ENCODE data around the gene TSC22D3.
"Not testable (repeated sequence)": the region's sequence is repeated elsewhere in the genome, so short reads cannot be mapped to it uniquely, and the experiment has no call there.

Gene TSC22D3

GRCh38 chrX:107775734-107776511 lies at the start of gene TSC22D3:
Gene TSC22D3, minus strand, starts transcription at chrX:107775787. Its CDS starts 368 bp downstream, at chrX:107775419.
- peak; percentile 83 for DNase-seq

GRCh38 chrX:107823456-107823855 lies 47.9 kb upstream of the TSC22D3 start:
- DNase-seq, result no peak

DNA sequence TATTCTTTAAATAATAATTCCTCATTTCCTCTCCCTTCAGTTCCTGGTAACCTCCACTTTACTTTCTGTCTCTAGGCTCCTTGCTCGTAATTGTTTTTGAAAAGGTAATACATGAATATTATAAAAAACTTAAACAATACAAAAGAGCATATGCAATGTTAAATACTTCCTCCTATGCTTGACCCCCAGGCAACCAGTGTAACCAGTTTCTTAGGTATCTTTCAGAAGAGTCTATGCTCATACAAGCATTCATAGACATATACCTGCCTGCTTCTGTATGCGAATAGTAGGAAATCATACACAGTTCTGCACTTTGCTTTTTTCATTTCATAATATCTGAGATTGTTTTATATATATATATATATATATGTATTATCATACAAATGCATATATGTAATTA lies 47.5 kb upstream of the TSC22D3 start:
- no peak for DNase-seq

- no peak for DNase-seq
Observed at GRCh38 chrX:107818900-107819521, 43.4 kb upstream of the TSC22D3 start.

DNA sequence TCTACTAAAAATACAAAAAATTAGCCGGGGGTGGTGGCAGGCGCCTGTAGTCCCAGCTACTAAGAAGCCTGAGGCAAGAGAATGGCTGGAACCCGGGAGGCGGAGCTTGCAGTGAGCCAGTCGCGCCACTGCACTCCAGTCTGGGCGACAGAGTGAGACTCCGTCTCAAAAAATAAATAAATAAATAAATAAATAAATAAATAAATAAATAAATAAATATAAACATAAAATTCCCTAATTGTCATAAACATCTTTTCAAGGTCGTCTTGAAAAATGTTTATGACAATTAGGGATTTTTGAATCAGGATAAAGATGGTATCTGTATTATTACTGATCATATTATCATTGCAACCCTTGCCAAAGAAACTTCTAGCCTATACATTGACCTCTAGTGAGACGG lies 34.5 kb upstream of the TSC22D3 start:
- DNase-seq, result not testable (repeated sequence)

GRCh38 chrX:107805179-107805578 lies 29.6 kb upstream of the TSC22D3 start:
- no peak for DNase-seq

DNA sequence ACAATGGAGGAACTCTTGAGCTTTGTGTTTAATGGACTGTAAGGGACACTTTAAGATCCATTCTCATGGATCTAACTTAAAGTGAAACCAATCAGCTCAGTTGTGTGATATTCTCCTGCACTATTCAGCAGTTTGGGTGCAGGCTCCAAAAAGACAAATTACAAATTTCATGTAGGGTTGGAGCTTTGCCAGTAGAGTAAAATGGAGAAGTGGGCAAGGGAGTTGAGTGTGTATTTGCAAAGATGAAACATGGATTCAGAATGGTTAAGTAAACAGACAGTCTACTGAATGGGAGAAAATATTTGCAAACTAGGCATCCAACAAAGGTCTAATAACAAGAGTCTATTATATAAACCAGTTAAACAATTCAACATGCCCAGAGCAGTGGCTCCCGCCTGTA lies 28.8 kb upstream of the TSC22D3 start:
- DNase-seq, result peak; percentile 36

- DNase-seq, result no peak
Observed at GRCh38 chrX:107787827-107788226, 12.2 kb upstream of the TSC22D3 start.

DNA sequence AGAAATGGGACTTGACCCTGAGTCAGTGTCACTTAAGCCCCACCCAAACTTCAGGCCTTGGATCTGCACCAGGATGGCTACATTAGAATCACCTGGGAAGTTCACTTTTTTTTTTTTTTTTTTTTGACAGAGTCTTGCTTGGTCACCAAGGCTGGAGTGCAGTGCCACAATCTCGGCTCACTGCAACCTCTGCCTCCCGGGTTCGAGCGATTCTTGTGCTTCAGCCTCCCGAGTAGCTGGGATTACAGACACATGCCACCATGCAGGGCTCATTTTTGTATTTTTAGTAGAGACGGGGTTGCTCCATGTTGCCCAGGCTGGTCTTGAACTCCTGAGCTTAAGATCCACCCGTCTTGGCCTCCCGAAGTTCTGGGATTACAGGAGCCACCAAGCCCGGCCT lies 4.9 kb upstream of the TSC22D3 start:
- no peak for DNase-seq

- DNase-seq, result no peak
Observed at GRCh38 chrX:107777536-107777832, 1.9 kb upstream of the TSC22D3 start, which contains the start of gene NCBP2L. Gene NCBP2L, plus strand, starts transcription at chrX:107777733. Its CDS starts 16,488 bp downstream, at chrX:107794221.

DNA sequence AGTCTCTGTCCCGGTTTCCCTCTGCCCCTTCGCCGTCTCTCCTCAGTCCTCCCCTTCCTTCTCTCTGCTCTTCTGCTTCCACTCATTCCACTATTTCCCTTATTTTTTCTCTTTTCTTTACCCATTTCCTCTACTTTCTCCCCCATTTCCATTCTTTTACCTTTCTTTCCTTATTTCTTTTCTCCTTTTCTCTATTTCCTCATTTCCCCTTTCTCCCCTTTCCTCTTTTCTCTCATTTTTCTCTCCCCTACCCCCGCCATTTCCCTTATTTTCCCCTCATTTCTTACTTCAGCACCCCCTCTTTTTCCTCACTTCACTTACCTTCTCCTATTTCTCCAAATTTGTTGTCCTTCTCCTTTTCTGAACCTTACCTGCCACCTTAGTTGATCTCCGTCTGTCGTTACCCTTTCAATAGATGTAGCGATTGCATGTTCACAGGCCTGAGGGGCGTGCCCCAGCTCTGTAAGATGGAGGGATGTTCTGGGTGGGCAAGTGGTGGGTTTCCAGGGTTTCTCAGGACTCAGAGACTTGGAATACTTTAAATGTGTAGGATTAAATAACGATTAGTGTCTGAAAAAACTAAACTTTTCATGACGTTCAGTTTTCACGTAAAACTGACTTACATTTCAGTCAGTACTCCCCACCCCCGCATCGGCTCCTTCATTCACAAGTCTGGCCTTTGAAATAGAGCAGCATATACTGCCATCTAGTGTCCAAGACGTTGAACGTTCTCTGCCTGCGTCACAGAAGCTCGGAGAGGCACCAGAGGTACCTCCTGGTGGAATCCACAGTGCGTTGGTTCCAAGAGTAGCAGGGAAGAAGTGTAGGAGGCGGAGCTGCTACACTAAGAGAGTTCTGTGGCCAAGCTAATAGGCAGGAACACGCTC lies 1.3 kb upstream of the TSC22D3 start:
- peak; percentile 83 for DNase-seq

GRCh38 chrX:107775000-107775733 lies 420 bp downstream of the TSC22D3 start:
- DNase-seq, result no peak

- DNase-seq, result no peak
Observed at GRCh38 chrX:107773906-107774435, 1.6 kb downstream of the TSC22D3 start.

DNA sequence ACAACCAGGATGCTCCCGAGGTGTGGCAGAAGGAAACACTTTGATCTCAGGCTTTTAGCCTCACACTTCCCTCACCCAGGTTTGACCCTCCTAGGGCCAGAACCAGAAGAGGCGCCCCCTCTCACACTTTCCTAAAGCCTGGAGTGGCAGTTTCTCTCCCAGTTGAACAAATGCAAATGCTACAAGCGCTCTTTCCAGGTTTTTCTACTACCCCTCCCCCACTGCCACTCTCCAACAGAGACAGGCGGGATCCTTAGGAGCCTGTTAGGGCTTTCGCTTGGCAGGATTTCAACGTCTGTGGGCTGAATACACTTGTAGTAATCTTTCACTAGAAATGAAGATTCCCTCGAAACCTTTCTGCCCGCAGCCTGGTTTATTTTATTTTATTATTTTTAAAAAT lies 2.4 kb downstream of the TSC22D3 start:
- no peak for DNase-seq

GRCh38 chrX:107769581-107770317 lies 5.8 kb downstream of the TSC22D3 start:
- DNase-seq, result no peak

- DNase-seq, result no peak
Observed at GRCh38 chrX:107768051-107768450, 7.5 kb downstream of the TSC22D3 start.

DNA sequence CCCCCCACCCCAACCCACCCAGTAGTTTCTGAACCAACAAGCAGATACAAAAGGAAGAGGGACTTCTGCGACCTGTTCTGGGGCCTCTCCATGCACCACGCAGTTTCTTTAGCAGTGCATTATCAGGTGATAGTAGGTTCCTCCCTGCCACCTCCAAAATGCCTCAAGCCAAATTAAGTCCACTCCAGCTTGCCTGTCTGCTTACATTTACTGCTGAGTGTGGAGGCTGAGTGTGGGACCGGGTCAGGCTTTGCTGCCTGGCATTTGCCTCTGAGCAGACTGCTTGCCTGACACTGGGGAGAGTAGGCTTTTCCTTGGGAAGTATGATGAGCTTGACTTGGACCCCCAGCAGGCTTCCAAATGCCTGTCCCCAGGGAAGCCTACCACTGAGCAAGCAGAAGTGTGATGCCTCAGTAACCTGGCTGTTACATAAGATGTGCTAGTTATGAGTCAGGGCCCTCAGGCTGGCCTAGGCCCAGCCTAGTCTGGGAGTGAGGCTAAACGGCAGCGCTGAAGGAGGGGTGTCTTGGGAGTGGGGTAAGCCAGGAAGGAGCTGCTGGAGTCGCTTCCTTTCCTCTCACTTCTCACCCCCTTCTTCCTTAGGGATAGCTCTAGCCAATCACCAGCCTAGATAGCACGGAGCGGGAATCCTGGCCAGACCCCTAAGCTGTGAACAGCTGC lies 9.0 kb downstream of the TSC22D3 start:
- DNase-seq, result no peak

DNA sequence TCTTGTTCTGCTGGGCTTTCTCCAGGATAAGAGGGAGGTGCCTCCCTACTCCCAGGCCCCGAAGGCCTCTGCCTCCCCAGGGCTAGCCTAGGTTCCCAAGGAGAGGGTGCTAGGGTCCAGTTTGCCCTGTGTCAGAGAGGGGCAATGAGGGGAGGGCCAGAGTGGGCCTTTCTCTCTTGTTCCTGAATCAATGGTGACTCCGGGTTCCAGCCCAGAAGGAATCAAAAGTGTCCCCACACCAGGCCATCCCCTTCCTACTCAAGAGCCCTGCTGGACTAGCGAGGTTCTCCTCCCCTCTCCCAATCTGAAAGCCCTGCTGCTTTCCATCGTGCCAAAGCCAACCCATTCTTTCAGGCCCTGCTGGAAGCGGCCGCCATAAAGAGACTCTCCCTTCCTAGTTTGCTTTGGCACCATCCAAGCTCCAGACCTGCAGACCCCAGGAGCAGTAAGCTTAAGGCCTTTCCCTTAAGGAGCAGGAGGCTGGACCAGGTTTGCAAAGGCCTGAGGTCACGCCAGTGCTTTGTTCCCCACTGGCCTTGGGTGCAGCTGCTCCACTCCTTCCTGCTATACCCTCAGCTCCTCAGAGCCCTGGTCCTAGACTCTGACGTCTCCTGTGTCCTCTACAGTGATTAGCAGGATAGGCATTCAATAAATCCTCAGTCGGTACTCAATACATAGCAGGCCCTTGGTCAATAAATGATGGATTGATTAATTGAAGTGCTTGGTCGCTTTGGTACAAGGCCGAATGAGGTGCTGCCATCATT lies 10.6 kb downstream of the TSC22D3 start:
- DNase-seq, result no peak

DNA sequence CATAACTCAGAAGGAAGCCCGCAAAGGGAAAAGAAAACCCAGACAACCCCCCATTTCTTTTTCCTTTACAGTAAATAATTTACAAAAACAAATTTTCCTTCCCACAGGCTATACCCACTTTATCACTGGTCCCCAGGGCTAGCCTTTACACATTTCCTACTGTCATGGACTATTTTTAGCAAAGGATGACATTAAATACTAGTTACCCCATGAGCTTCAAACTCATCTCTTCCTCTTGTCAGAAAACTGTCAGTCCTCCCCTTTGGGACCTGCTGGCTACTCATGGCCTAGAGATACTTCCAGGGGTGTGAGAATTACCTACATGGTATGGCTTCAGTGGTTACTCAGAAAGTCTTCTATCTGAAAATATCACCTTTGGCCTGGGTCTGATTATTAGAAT lies 11.9 kb downstream of the TSC22D3 start:
- no peak for DNase-seq

- no peak for DNase-seq
Observed at GRCh38 chrX:107760304-107761077, 15.1 kb downstream of the TSC22D3 start.

All from RPMI8226 (cell line).